Fibroblast of lung (primary cell): ENCODE results near the gene TASOR2.

Experiments
- CTCF ChIP-seq, 2 donors: IDR thresholded peaks in 1 of 2; conservative IDR thresholded peaks in 1 of 2; 1 replicate in 1 of 2; 2 replicates in 1 of 2; pipeline ENCODE4 v1.5.1; 2011 to 2012; ENCODE audit warnings: low read length in 2 of 2, control low read depth in 1 of 2, inconsistent platforms in 1 of 2, low read depth in 1 of 2, mild to moderate bottlenecking in 1 of 2
- EZH2 ChIP-seq: IDR thresholded peaks from 2 replicates; pipeline ENCODE4 v1.5.1; 2012; ENCODE audit warnings: low read length, control low read depth, mild to moderate bottlenecking; ENCODE audit errors: missing control alignments

GRCh38 chr10:5683065-5683464 is 1.6 kb upstream of the TASOR2 start:
- TF ChIP-seq CTCF (conservative IDR thresholded peaks at IDR 0.05 in 1 of 2, IDR thresholded peaks at IDR 0.05 in 1 of 2; ENCODE audit: low read depth in 1 of 2, low read length in 2 of 2): no peak
- no peak for TF ChIP-seq EZH2
